ENCODE measurements around the gene MED6.
A peak's percentile ranks its signal among the peaks of the same experiment; 100 is the strongest.

The MED6 gene

GRCh38 chr14:70600382-70601157, at the start of gene MED6:
MED6 (minus strand) TSS chr14:70600655; CDS start chr14:70600637, 18 bp downstream.
- peak; percentile 75 to 90 for DNase-seq (ENCODE audit: low read depth in 2 of 2)

- no peak for DNase-seq (ENCODE audit: low read depth in 2 of 2)
Measured at GRCh38 chr14:70649803-70650202, 49.3 kb upstream of the MED6 start.

GRCh38 chr14:70648346-70648745, 47.9 kb upstream of the MED6 start:
- no peak for DNase-seq (ENCODE audit: low read depth in 2 of 2)

GRCh38 chr14:70646705-70647104, 46.2 kb upstream of the MED6 start:
- DNase-seq (ENCODE audit: low read depth in 2 of 2): no peak

- no peak for DNase-seq (ENCODE audit: low read depth in 2 of 2)
Measured at GRCh38 chr14:70645892-70646291, 45.4 kb upstream of the MED6 start.

- DNase-seq (ENCODE audit: low read depth in 2 of 2): no peak
Measured at GRCh38 chr14:70643967-70644366, 43.5 kb upstream of the MED6 start.

GRCh38 chr14:70642303-70643235, 42.1 kb upstream of the MED6 start:
- DNase-seq (ENCODE audit: low read depth in 2 of 2): no peak

GRCh38 chr14:70641548-70642302, 41.3 kb upstream of the MED6 start, which contains the start of gene TTC9:
TTC9 (plus strand) TSS chr14:70641916; CDS start chr14:70642130, 214 bp downstream.
- DNase-seq (ENCODE audit: low read depth in 2 of 2): no peak

GRCh38 chr14:70640938-70641547, 40.6 kb upstream of the MED6 start:
- no peak for DNase-seq (ENCODE audit: low read depth in 2 of 2)

GRCh38 chr14:70638416-70638815, 38.0 kb upstream of the MED6 start:
- no peak for DNase-seq (ENCODE audit: low read depth in 2 of 2)

- DNase-seq (ENCODE audit: low read depth in 2 of 2): no peak
Measured at GRCh38 chr14:70635971-70636595, 35.6 kb upstream of the MED6 start.

- DNase-seq (ENCODE audit: low read depth in 2 of 2): no peak
Measured at GRCh38 chr14:70631948-70632347, 31.5 kb upstream of the MED6 start.

- no peak for DNase-seq (ENCODE audit: low read depth in 2 of 2)
Measured at GRCh38 chr14:70624972-70625371, 24.5 kb upstream of the MED6 start.

GRCh38 chr14:70622111-70622712, 21.8 kb upstream of the MED6 start:
- no peak for DNase-seq (ENCODE audit: low read depth in 2 of 2)

GRCh38 chr14:70619708-70620107, 19.3 kb upstream of the MED6 start:
- DNase-seq (ENCODE audit: low read depth in 2 of 2): no peak

- no peak for DNase-seq (ENCODE audit: low read depth in 2 of 2)
Measured at GRCh38 chr14:70618314-70618713, 17.9 kb upstream of the MED6 start.

GRCh38 chr14:70616646-70617045, 16.2 kb upstream of the MED6 start:
- no peak for DNase-seq (ENCODE audit: low read depth in 2 of 2)

- no peak for DNase-seq (ENCODE audit: low read depth in 2 of 2)
Measured at GRCh38 chr14:70611216-70611615, 10.8 kb upstream of the MED6 start.

- DNase-seq (ENCODE audit: low read depth in 2 of 2): no peak
Measured at GRCh38 chr14:70602254-70602653, 1.8 kb upstream of the MED6 start.

- DNase-seq (ENCODE audit: low read depth in 2 of 2): no peak
Measured at GRCh38 chr14:70601162-70601561, 707 bp upstream of the MED6 start.

GRCh38 chr14:70599345-70599744, 1.1 kb downstream of the MED6 start:
- DNase-seq (ENCODE audit: low read depth in 2 of 2): no peak
